B cell (primary cell): Measurements from ENCODE around the gene CEMIP2. TPM values are rescaled to one million over a fixed set of nuclear protein-coding genes. Genes with fewer than 3 reads are reported as not detected.

ENCODE experiments used
- ATAC-seq: fragments of 200-7000 bp; cut with Tn5 transposase; one replicate; pipeline ENCODE4 v1.10.0; 2021; ENCODE audit warnings: low read depth, mild to moderate bottlenecking, moderate number of reproducible peaks, moderate library complexity
- CTCF ChIA-PET: fragments of 350-600 bp; sonication (Branson Sonifier 250); formaldehyde crosslinking; loops from one replicate; lab custom pipeline; 2021; ENCODE audit warnings: antibody characterized with exemption, inconsistent platforms; lab: Charles Lee
- POLR2A ChIA-PET: fragments of 350-600 bp; sonication (Branson Sonifier 250); formaldehyde crosslinking; loops from one replicate; lab custom pipeline; 2021; ENCODE audit warnings: antibody characterized with exemption; lab: Charles Lee
- DNase-seq: peaks from one replicate; pipeline ENCODE4 v3.0.0; 2013
- H2AFZ ChIP-seq: 2 replicates; pipeline ENCODE4 v1.6.1; 2012; ENCODE audit warnings: mild to moderate bottlenecking, low read depth, low read length; ENCODE audit not compliant: insufficient read depth, poor library complexity, severe bottlenecking
- H3K27ac ChIP-seq, 2 donors: 1 replicate in 1 of 2; 2 replicates in 1 of 2; pipeline ENCODE4 v1.5.1; 2012 to 2013; ENCODE audit warnings: low read length in 2 of 2, mild to moderate bottlenecking in 2 of 2, moderate library complexity in 1 of 2
- H3K27me3 ChIP-seq, 4 experiments: fragments of 200-600 bp in 1 of 4; sonication (generic) in 1 of 4; replicated peaks in 1 of 4; 1 replicate in 2 of 4; 2 replicates in 2 of 4; pipeline versions ENCODE4 v1.6.1 to v1.7.0; 2013 to 2016; ENCODE audit warnings: low read length in 3 of 4, mild to moderate bottlenecking in 2 of 4, mixed read lengths in 1 of 4, moderate library complexity in 1 of 4; ENCODE audit not compliant: insufficient read depth in 4 of 4, control insufficient read depth in 3 of 4; ENCODE audit errors: control extremely low read depth in 1 of 4
- H3K36me3 ChIP-seq, 2 experiments: replicated peaks in 1 of 2; 1 replicate in 1 of 2; 2 replicates in 1 of 2; pipeline versions ENCODE4 v1.6.1 to v1.7.1; 2013; ENCODE audit warnings: low read length in 1 of 2; ENCODE audit not compliant: insufficient read depth in 2 of 2, control insufficient read depth in 1 of 2; ENCODE audit errors: control extremely low read depth in 1 of 2, extremely low read depth in 1 of 2
- H3K4me1 ChIP-seq, 2 donors: fragments of 200-600 bp in 1 of 2; sonication (generic) in 1 of 2; 1 replicate in 1 of 2; 2 replicates in 1 of 2; pipeline versions ENCODE4 v1.5.1 to v1.6.1; 2013 to 2017; ENCODE audit warnings: low read length in 2 of 2; ENCODE audit not compliant: control insufficient read depth in 2 of 2, insufficient read depth in 2 of 2
- H3K4me2 ChIP-seq: replicated peaks from 2 replicates; pipeline ENCODE3; 2012; ENCODE audit warnings: mild to moderate bottlenecking, low read depth, low read length; ENCODE audit not compliant: poor library complexity, severe bottlenecking
- H3K4me3 ChIP-seq, 5 experiments: fragments of 200-600 bp in 1 of 5; sonication (generic) in 1 of 5; 1 replicate in 3 of 5; 2 replicates in 2 of 5; pipeline versions ENCODE4 v1.5.1 to v1.7.0; 2011 to 2016; ENCODE audit warnings: low read length in 4 of 5, mild to moderate bottlenecking in 4 of 5, low read depth in 2 of 5, control low read depth in 1 of 5, moderate library complexity in 1 of 5; ENCODE audit not compliant: insufficient read depth in 1 of 5; ENCODE audit errors: control extremely low read depth in 1 of 5, extremely low read depth in 1 of 5
- H3K79me2 ChIP-seq: fragments of 200-600 bp; sonication (generic); one replicate; pipeline ENCODE4 v1.6.0; 2016; ENCODE audit warnings: low read length; ENCODE audit not compliant: control insufficient read depth, insufficient read depth
- H3K9ac ChIP-seq: fragments of 200-600 bp; sonication (generic); 2 replicates; pipeline ENCODE4 v1.6.1; 2017; ENCODE audit warnings: mild to moderate bottlenecking, low read length, moderate library complexity
- H3K9me3 ChIP-seq, 3 donors: one replicate each; pipeline versions ENCODE4 v1.6.1 to v1.7.1; 2013; ENCODE audit warnings: low read length in 2 of 3; ENCODE audit not compliant: control insufficient read depth in 2 of 3, insufficient read depth in 1 of 3; ENCODE audit errors: control extremely low read depth in 1 of 3
- H4K20me1 ChIP-seq: 2 replicates; pipeline ENCODE4 v1.6.0; 2012; ENCODE audit warnings: mild to moderate bottlenecking, low read length; ENCODE audit not compliant: insufficient read depth, control insufficient read depth, poor library complexity, severe bottlenecking
- H3K27ac Mint-ChIP-seq: one replicate; pipeline ENCODE4 v1.8.0; 2021; ENCODE audit warnings: mixed read lengths
- H3K27me3 Mint-ChIP-seq: one replicate; pipeline ENCODE4 v1.8.0; 2021; ENCODE audit warnings: mixed read lengths
- H3K4me1 Mint-ChIP-seq: one replicate; pipeline ENCODE4 v1.8.0; 2021; ENCODE audit warnings: mixed read lengths
- H3K4me3 Mint-ChIP-seq: one replicate; pipeline ENCODE4 v1.8.0; 2021; ENCODE audit warnings: mixed read lengths
- H3K9me3 Mint-ChIP-seq: one replicate; pipeline ENCODE4 v1.8.0; 2022; ENCODE audit warnings: mixed read lengths; ENCODE audit not compliant: insufficient read depth
- EZH2 ChIP-seq: IDR thresholded peaks from 2 replicates; pipeline ENCODE4 v1.6.1; 2012; ENCODE audit warnings: borderline replicate concordance, low read depth, mild to moderate bottlenecking, moderate library complexity, low read length; ENCODE audit not compliant: insufficient read depth, poor library complexity, severe bottlenecking
- WGBS: methylation state at CpG from one replicate; pipeline ENCODE4 v1.1.5; 2013; ENCODE audit warnings: missing lambda C conversion rate; ENCODE audit not compliant: insufficient coverage; 5-methylcytosine and 5-hydroxymethylcytosine counted together
- intact Hi-C: fragments of 100-400 bp; cut with micrococcal nuclease; formaldehyde crosslinking; loops from one replicate; pipeline ENCODE4 v1.10.0; 2022
- polyA plus RNA-seq: library from polyadenylated mRNA; depleted of rRNA; stranded (reverse); fragments of >200 nt; gene quantifications from 2 replicates; pipeline ENCODE4 v1.2.3, GENCODE V29; 2012
- total RNA-seq, 2 donors: library from RNA; stranded (reverse); fragments of 120-200 nt in 1 of 2; gene quantifications; 1 replicate in 1 of 2; 2 replicates in 1 of 2; pipeline versions ENCODE4 v1.2.3 to v1.2.4, GENCODE V29; 2013 to 2022
- TF ChIP-seq, protein P1 (sequence below): fragments of 200-600 bp; IDR thresholded peaks from one replicate; pipeline ENCODE4 v1.8.0; 2022; ENCODE audit warnings: antibody characterized with exemption, mild to moderate bottlenecking

Gene CEMIP2
- total and polyA plus RNA-seq, 2 donors (not counting 1 experiment from before 2014, with no cell fraction given): 35.4 to 90.6 TPM

DNA sequence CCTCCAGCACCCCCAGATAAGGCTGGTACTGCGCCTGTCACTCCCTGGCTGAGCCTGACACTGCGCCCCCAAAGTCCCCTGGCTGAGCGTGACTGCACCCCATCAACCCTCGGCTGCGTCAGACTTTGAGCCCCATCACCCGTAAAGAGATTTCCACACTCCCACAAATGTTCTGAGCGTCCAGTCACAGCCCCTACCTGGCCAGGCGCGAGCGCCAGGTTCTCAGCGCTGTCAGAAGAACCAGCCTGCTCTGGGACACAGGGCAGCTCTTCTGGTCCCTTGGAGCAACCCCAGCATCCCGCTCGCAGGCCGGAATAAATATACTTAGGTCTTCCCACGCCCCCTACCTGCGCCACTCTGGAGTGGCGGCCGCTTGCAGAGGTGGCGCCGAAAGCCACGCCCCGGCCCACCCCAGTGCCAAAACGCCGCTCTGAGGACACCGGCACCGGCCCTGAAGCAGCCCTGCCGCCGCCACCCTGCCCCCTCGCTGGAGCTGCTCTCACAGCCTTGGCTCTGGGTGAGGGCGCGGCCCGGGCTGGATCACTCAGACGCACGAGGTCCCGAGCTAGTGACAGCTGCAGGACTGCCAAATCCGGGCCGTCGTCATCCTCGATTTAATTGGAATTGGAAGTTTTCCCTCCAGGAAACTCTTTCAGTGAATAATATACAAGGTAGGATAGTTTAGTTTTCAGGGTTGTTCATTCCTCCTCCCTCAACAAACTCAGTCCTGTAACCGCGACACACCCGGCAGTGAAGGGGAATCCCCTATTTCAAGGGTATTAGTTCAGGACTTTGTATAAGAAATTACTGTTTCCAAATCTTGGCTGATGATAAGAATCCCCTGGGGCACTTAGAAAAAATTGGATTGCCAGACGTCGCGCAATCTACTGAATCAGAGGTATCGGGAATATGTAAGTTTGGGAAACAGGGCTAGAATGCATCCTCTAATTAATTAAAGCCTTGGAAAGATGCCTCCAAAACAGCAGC lies 1.2 kb upstream of the CEMIP2 start:
- Histone ChIP-seq H3K9ac (peak overlapping the region; percentile 79), H3K36me3 (no peaks in the 10 kb centered on the region), H3K4me2 (peak overlapping the region; percentile 83), H3K27me3 (no peaks in the 10 kb centered on the region), H3K79me2 (peaks cover 67% of the 10 kb centered on the region), H3K9me3 (no peaks in the 10 kb centered on the region), H3K27ac (peak overlapping the region; percentile 74 to 87), H3K4me1 (peaks cover 42 to 58% of the 10 kb centered on the region in 2 donors), H2AFZ (peak overlapping the region; percentile 79), H4K20me1 (peaks cover 32% of the 10 kb centered on the region), H3K4me3 (peak overlapping the region; percentile 65 to 95 (median 94))
- H3K4me3 Mint-ChIP-seq: peak overlapping the region; percentile 92
- DNase-seq (peak; percentile 89), ATAC-seq (peak; percentile 63)
- no peaks in the 10 kb centered on the region for H3K9me3 Mint-ChIP-seq
- H3K4me1 Mint-ChIP-seq: peaks cover 50% of the 10 kb centered on the region
- POLR2A ChIA-PET: interaction anchor here (0.8 to 1.8 kb wide), 8 partner anchors 11 to 1350 kb away, joined by 3 to 18 read pairs (median 6); partner anchors contain the start of genes ABHD17B and C9orf85
- CTCF ChIA-PET: interaction anchor here (0.6 to 5.2 kb wide), 22 partner anchors 9 to 255 kb away, joined by 3 to 37 read pairs (median 6); no protein-coding TSS in a partner anchor
- WGBS: 2% methylated on average over 37 of the region's 46 CpGs
- no peak for TF ChIP-seq EZH2
- TF ChIP-seq, protein P1, sequence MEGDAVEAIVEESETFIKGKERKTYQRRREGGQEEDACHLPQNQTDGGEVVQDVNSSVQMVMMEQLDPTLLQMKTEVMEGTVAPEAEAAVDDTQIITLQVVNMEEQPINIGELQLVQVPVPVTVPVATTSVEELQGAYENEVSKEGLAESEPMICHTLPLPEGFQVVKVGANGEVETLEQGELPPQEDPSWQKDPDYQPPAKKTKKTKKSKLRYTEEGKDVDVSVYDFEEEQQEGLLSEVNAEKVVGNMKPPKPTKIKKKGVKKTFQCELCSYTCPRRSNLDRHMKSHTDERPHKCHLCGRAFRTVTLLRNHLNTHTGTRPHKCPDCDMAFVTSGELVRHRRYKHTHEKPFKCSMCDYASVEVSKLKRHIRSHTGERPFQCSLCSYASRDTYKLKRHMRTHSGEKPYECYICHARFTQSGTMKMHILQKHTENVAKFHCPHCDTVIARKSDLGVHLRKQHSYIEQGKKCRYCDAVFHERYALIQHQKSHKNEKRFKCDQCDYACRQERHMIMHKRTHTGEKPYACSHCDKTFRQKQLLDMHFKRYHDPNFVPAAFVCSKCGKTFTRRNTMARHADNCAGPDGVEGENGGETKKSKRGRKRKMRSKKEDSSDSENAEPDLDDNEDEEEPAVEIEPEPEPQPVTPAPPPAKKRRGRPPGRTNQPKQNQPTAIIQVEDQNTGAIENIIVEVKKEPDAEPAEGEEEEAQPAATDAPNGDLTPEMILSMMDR: peak; percentile 51
- intact Hi-C loops: loop anchor here (1.0 to 5.0 kb wide), 10 partner anchors 14 to 597 kb away; partner anchors contain the start of genes ABHD17B and C9orf85
- no peaks in the 10 kb centered on the region for H3K27me3 Mint-ChIP-seq
- peak overlapping the region; percentile 97 for H3K27ac Mint-ChIP-seq
